SU-DHL-6 (cell line): ENCODE results near the gene CYYR1.

Source experiments
- H2AFZ ChIP-seq: fragments of 200-600 bp; sonication (generic); 2 replicates; pipeline ENCODE4 v1.6.1; 2014; ENCODE audit warnings: low read depth, mild to moderate bottlenecking, moderate library complexity, mixed read lengths, antibody characterized with exemption, low read length; ENCODE audit not compliant: severe bottlenecking
- H3F3A ChIP-seq: fragments of 200-600 bp; shearing (Covaris generic); 2 replicates; pipeline ENCODE4 v1.6.0; 2016; ENCODE audit warnings: antibody characterized with exemption, mild to moderate bottlenecking; ENCODE audit not compliant: insufficient read depth
- H3K27ac ChIP-seq: fragments of 200-600 bp; sonication (generic); 2 replicates; pipeline ENCODE4 v1.5.1; 2016; ENCODE audit warnings: low read depth, mild to moderate bottlenecking, low read length, moderate library complexity, mixed read lengths
- H3K27me3 ChIP-seq: fragments of 200-600 bp; sonication (generic), shearing (Covaris generic); 2 replicates; pipeline ENCODE4 v1.6.0; 2014; ENCODE audit warnings: mild to moderate bottlenecking, low read length
- H3K36me3 ChIP-seq: fragments of 200-600 bp; sonication (generic); 2 replicates; pipeline ENCODE4 v1.6.1; 2014; ENCODE audit warnings: mild to moderate bottlenecking, low read length, mixed read lengths
- H3K4me2 ChIP-seq: fragments of 300-600, 200-600 bp; shearing (Covaris generic), sonication (generic); 2 replicates; pipeline ENCODE4 v1.6.0; 2014; ENCODE audit warnings: low read length, low read depth, mild to moderate bottlenecking; ENCODE audit not compliant: poor library complexity, severe bottlenecking
- H3K4me3 ChIP-seq: fragments of 200-600 bp; sonication (generic); 2 replicates; pipeline ENCODE4 v1.5.1; 2014; ENCODE audit warnings: antibody characterized with exemption, low read length, mild to moderate bottlenecking, mixed read lengths; ENCODE audit not compliant: insufficient read depth, poor library complexity, severe bottlenecking
- H3K79me2 ChIP-seq: fragments of 200-600 bp; sonication (generic); 2 replicates; pipeline ENCODE4 v1.6.1; 2014; ENCODE audit warnings: mild to moderate bottlenecking, low read length, moderate library complexity; ENCODE audit not compliant: insufficient read depth
- H3K9ac ChIP-seq: fragments of 200-600 bp; sonication (generic); 2 replicates; pipeline ENCODE4 v1.7.0; 2014; ENCODE audit warnings: mild to moderate bottlenecking, low read length
- H3K9me2 ChIP-seq: fragments of 200-600 bp; sonication (generic); replicated peaks from 2 replicates; pipeline ENCODE4 v1.6.1; 2014; ENCODE audit warnings: low read length; ENCODE audit not compliant: insufficient read depth
- H3K9me3 ChIP-seq: fragments of 200-600 bp; sonication (generic); 2 replicates; pipeline ENCODE4 v1.6.1; 2014; ENCODE audit warnings: low read length, mixed read lengths; ENCODE audit not compliant: insufficient read depth
- H4K20me1 ChIP-seq: fragments of 200-600 bp; sonication (generic); 2 replicates; pipeline ENCODE4 v1.6.1; 2014; ENCODE audit warnings: low read depth, mild to moderate bottlenecking, antibody characterized with exemption, low read length, moderate library complexity, mixed read lengths
- CTCF ChIP-seq: fragments of 200-600 bp; sonication (generic); IDR thresholded peaks from one replicate; pipeline ENCODE4 v1.5.1; 2017; ENCODE audit warnings: antibody characterized with exemption, mild to moderate bottlenecking, low read length, moderate library complexity; ENCODE audit not compliant: insufficient read depth, poor library complexity, severe bottlenecking
- EZH2phosphoT487 ChIP-seq: fragments of 200-600 bp; sonication (generic), shearing (Covaris generic); conservative IDR thresholded peaks from 2 replicates; pipeline ENCODE4 v1.6.1; 2018; ENCODE audit warnings: mild to moderate bottlenecking, antibody characterized with exemption, low read length, moderate library complexity, mixed read lengths

The CYYR1 gene

GRCh38 chr21:26553898-26554297 is 19.2 kb downstream of the CYYR1 start:
- H3K36me3 ChIP-seq, result no peaks in the 10 kb centered on the region
- no peak for TF ChIP-seq CTCF
- TF ChIP-seq EZH2phosphoT487, result no peak
- no peak overlapping the region for H3K4me3 ChIP-seq
- H3K27ac ChIP-seq, result no peak overlapping the region
- no peak overlapping the region for H3K9ac ChIP-seq
- H3K9me3 ChIP-seq, result 0 out of 2 replicates have a peak, but pooled peaks cover 3% of the 10 kb centered on the region
- no peaks in the 10 kb centered on the region for H3K9me2 ChIP-seq
- no peak overlapping the region for H2AFZ ChIP-seq
- H3K4me2 ChIP-seq, result no peak overlapping the region
- H3K79me2 ChIP-seq, result no peaks in the 10 kb centered on the region
- H3F3A ChIP-seq, result no peaks in the 10 kb centered on the region
- H4K20me1 ChIP-seq, result no peaks in the 10 kb centered on the region
- no peaks in the 10 kb centered on the region for H3K27me3 ChIP-seq

GRCh38 chr21:26550326-26550725 is 22.8 kb downstream of the CYYR1 start:
- Histone ChIP-seq H3K9ac (no peak overlapping the region), H3K27ac (no peak overlapping the region), H2AFZ (no peak overlapping the region), H3K27me3 (no peaks in the 10 kb centered on the region), H3K9me2 (no peaks in the 10 kb centered on the region), H3K4me2 (no peak overlapping the region), H3K9me3 (no peaks in the 10 kb centered on the region), H4K20me1 (no peaks in the 10 kb centered on the region), H3K79me2 (no peaks in the 10 kb centered on the region), H3K4me3 (no peak overlapping the region), H3K36me3 (no peaks in the 10 kb centered on the region), H3F3A (no peaks in the 10 kb centered on the region)
- TF ChIP-seq EZH2phosphoT487 (no peak), CTCF (no peak)

- Histone ChIP-seq H3K36me3 (no peaks in the 10 kb centered on the region), H3F3A (no peaks in the 10 kb centered on the region), H4K20me1 (no peaks in the 10 kb centered on the region), H3K27ac (no peak overlapping the region), H3K9me2 (no peaks in the 10 kb centered on the region), H3K4me2 (no peak overlapping the region), H3K9ac (no peak overlapping the region), H3K9me3 (no peaks in the 10 kb centered on the region), H3K27me3 (no peaks in the 10 kb centered on the region), H3K4me3 (no peak overlapping the region), H3K79me2 (no peaks in the 10 kb centered on the region), H2AFZ (no peak overlapping the region)
- TF ChIP-seq EZH2phosphoT487 (no peak), CTCF (no peak)
These were observed 26.5 kb downstream of the CYYR1 start for GRCh38 chr21:26546446-26547097.
